ENCODE measurements around the gene EDARADD. TPM values are rescaled to one million over a fixed set of nuclear protein-coding genes. Genes with fewer than 3 reads are reported as not detected.

Gene EDARADD
- total and polyA plus RNA-seq, 2 of the 13 experiments (the other 11 are each of a cell fraction or from before 2014, with no cell fraction given) = 0.03 TPM; not detected in 1

GRCh38 chr1:236522937-236523703, 129.0 kb downstream of the EDARADD start (continued):
- TF ChIP-seq E2F1 (CRISPR knock-in tag; IDR thresholded peaks at IDR 0.05) (no peak), ZNF292 (CRISPR knock-in tag; IDR thresholded peaks at IDR 0.05; ENCODE audit: borderline replicate concordance, low read depth) (no peak), ATAD3A (CRISPR knock-in tag; IDR thresholded peaks at IDR 0.05) (no peak), ZNF605 (CRISPR knock-in tag; IDR thresholded peaks at IDR 0.05) (0 out of 2 replicates have a peak, but pooled peaks have one; percentile 15), CTCF (CRISPR knock-in tag; IDR thresholded peaks at IDR 0.05) (no peak; the same call in 1 of the 2 replicates), MZF1 (CRISPR knock-in tag; IDR thresholded peaks at IDR 0.05; ENCODE audit: borderline replicate concordance) (no peak), GABPA (IDR thresholded peaks at IDR 0.05; ENCODE audit: low read depth, low read length) (no peak), GABPA (CRISPR knock-in tag; IDR thresholded peaks at IDR 0.05; ENCODE audit: low read depth) (no peak), MYNN (CRISPR knock-in tag; IDR thresholded peaks at IDR 0.05; ENCODE audit: low read depth) (no peak), ERF (CRISPR knock-in tag; IDR thresholded peaks at IDR 0.05) (no peak), ZNF724P (CRISPR knock-in tag; IDR thresholded peaks at IDR 0.05; ENCODE audit: borderline replicate concordance) (no peak), FUBP1 (CRISPR knock-in tag; IDR thresholded peaks at IDR 0.05; ENCODE audit: borderline replicate concordance) (no peak; the same call in 1 of the 2 replicates), CHCHD3 (CRISPR knock-in tag; IDR thresholded peaks at IDR 0.05) (no peak), ZFP36L1 (CRISPR knock-in tag; IDR thresholded peaks at IDR 0.05) (no peak), ZNF431 (CRISPR knock-in tag; IDR thresholded peaks at IDR 0.05; ENCODE audit: borderline replicate concordance, low read depth) (no peak), KDM5B (CRISPR knock-in tag; IDR thresholded peaks at IDR 0.05; ENCODE audit: borderline replicate concordance) (no peak; the same call in none of the 2 replicates), BCLAF1 (IDR thresholded peaks at IDR 0.05) (no peak), ZNF549 (CRISPR knock-in tag; IDR thresholded peaks at IDR 0.05) (no peak), ZSCAN21 (CRISPR knock-in tag; IDR thresholded peaks at IDR 0.05; ENCODE audit: borderline replicate concordance) (no peak)

Data from HepG2 (cell line).